Measurements from ENCODE around the gene TRIM71.

GRCh38 chr3:32870373-32871095 lies 52.7 kb downstream of the TRIM71 start:
- TF ChIP-seq, protein P1, sequence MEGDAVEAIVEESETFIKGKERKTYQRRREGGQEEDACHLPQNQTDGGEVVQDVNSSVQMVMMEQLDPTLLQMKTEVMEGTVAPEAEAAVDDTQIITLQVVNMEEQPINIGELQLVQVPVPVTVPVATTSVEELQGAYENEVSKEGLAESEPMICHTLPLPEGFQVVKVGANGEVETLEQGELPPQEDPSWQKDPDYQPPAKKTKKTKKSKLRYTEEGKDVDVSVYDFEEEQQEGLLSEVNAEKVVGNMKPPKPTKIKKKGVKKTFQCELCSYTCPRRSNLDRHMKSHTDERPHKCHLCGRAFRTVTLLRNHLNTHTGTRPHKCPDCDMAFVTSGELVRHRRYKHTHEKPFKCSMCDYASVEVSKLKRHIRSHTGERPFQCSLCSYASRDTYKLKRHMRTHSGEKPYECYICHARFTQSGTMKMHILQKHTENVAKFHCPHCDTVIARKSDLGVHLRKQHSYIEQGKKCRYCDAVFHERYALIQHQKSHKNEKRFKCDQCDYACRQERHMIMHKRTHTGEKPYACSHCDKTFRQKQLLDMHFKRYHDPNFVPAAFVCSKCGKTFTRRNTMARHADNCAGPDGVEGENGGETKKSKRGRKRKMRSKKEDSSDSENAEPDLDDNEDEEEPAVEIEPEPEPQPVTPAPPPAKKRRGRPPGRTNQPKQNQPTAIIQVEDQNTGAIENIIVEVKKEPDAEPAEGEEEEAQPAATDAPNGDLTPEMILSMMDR (IDR thresholded peaks at IDR 0.05) = no peak
- no peak for TF ChIP-seq EP300 (IDR thresholded peaks at IDR 0.05)
